H9 (cell line): Measurements from ENCODE around the gene OR10H2. TPM values are rescaled to one million over a fixed set of nuclear protein-coding genes. Genes with fewer than 3 reads are reported as not detected.

Experiments
- DNase-seq: peaks from one replicate; pipeline ENCODE4 v3.0.0-alpha.2; 2017
- H2AFZ ChIP-seq: one replicate; pipeline ENCODE4 v1.6.1; 2013; ENCODE audit warnings: mild to moderate bottlenecking, low read length, control low read depth, moderate library complexity
- H2AK5ac ChIP-seq: 2 replicates; pipeline ENCODE4 v1.6.1; 2013; ENCODE audit warnings: low read length, control low read depth, mixed read lengths; ENCODE audit not compliant: insufficient read length
- H2BK120ac ChIP-seq: one replicate; pipeline ENCODE4 v1.6.1; 2013; ENCODE audit warnings: low read depth, mild to moderate bottlenecking, low read length, control low read depth, inconsistent platforms; ENCODE audit not compliant: poor library complexity, severe bottlenecking
- H2BK12ac ChIP-seq: 2 replicates; pipeline ENCODE4 v1.6.1; 2013; ENCODE audit warnings: low read length, control low read depth, mixed read lengths, low read depth; ENCODE audit not compliant: insufficient read length
- H2BK15ac ChIP-seq: 2 replicates; pipeline ENCODE4 v1.6.1; 2013; ENCODE audit warnings: low read depth, low read length, control low read depth
- H2BK20ac ChIP-seq: one replicate; pipeline ENCODE4 v1.6.1; 2013; ENCODE audit warnings: low read depth, mild to moderate bottlenecking, low read length, control low read depth, inconsistent platforms; ENCODE audit not compliant: poor library complexity, severe bottlenecking
- H2BK5ac ChIP-seq: 2 replicates; pipeline ENCODE4 v1.6.1; 2013; ENCODE audit warnings: low read length, control low read depth, mixed read lengths; ENCODE audit not compliant: insufficient read length
- H3K14ac ChIP-seq: 2 replicates; pipeline ENCODE4 v1.6.1; 2013; ENCODE audit warnings: low read length, control low read depth; ENCODE audit not compliant: insufficient read depth
- H3K18ac ChIP-seq: 2 replicates; pipeline ENCODE4 v1.6.1; 2013; ENCODE audit warnings: low read depth, mild to moderate bottlenecking, mixed read lengths, low read length, control low read depth; ENCODE audit not compliant: insufficient read length
- H3K23ac ChIP-seq: 2 replicates; pipeline ENCODE4 v1.6.1; 2013; ENCODE audit warnings: low read length, control low read depth, mixed read lengths, low read depth; ENCODE audit not compliant: insufficient read length
- H3K23me2 ChIP-seq: 2 replicates; pipeline ENCODE4 v1.6.1; 2013; ENCODE audit warnings: low read depth, mild to moderate bottlenecking, mixed read lengths, low read length, control low read depth; ENCODE audit not compliant: insufficient read length, poor library complexity, severe bottlenecking
- H3K27ac ChIP-seq: 2 replicates; pipeline ENCODE4 v1.5.1; 2013; ENCODE audit warnings: low read length, control low read depth, mixed read lengths, low read depth; ENCODE audit not compliant: insufficient read length
- H3K27me3 ChIP-seq: 2 replicates; pipeline ENCODE4 v1.6.1; 2013; ENCODE audit warnings: low read length, control low read depth, inconsistent platforms; ENCODE audit not compliant: insufficient read depth
- H3K4ac ChIP-seq: 2 replicates; pipeline ENCODE4 v1.6.1; 2013; ENCODE audit warnings: low read depth, mild to moderate bottlenecking, control low read depth, inconsistent platforms, low read length, moderate library complexity
- H3K4me1 ChIP-seq: 2 replicates; pipeline ENCODE4 v1.6.1; 2013; ENCODE audit warnings: low read length, control low read depth, inconsistent platforms; ENCODE audit not compliant: insufficient read depth
- H3K4me2 ChIP-seq: 2 replicates; pipeline ENCODE4 v1.6.1; 2013; ENCODE audit warnings: low read length, control low read depth, mixed read lengths; ENCODE audit not compliant: insufficient read length, insufficient read depth
- H3K56ac ChIP-seq: 2 replicates; pipeline ENCODE4 v1.6.1; 2013; ENCODE audit warnings: low read depth, mild to moderate bottlenecking, mixed read lengths, low read length, control low read depth; ENCODE audit not compliant: insufficient read length
- H3K79me1 ChIP-seq: 2 replicates; pipeline ENCODE4 v1.6.1; 2013; ENCODE audit warnings: low read depth, mild to moderate bottlenecking, moderate library complexity, low read length, control low read depth, inconsistent platforms; ENCODE audit not compliant: insufficient read depth, poor library complexity, severe bottlenecking
- H3K79me2 ChIP-seq: 2 replicates; pipeline ENCODE4 v1.6.1; 2013; ENCODE audit warnings: low read length, control low read depth, inconsistent platforms; ENCODE audit not compliant: insufficient read depth
- H3K9ac ChIP-seq: 2 replicates; pipeline ENCODE4 v1.6.1; 2013; ENCODE audit warnings: low read length, control low read depth, mixed read lengths; ENCODE audit not compliant: insufficient read length; ENCODE audit errors: extremely low read depth
- H3K9me3 ChIP-seq: one replicate; pipeline ENCODE4 v1.6.1; 2013; ENCODE audit warnings: low read depth, low read length, inconsistent platforms; ENCODE audit not compliant: control insufficient read depth
- H3T11ph ChIP-seq: one replicate; pipeline ENCODE4 v1.6.1; 2013; ENCODE audit warnings: mild to moderate bottlenecking, low read length, control low read depth, inconsistent platforms
- H4K20me1 ChIP-seq: one replicate; pipeline ENCODE4 v1.6.1; 2013; ENCODE audit not compliant: control insufficient read depth, insufficient read length, insufficient read depth
- H4K5ac ChIP-seq: 2 replicates; pipeline ENCODE4 v1.6.1; 2013; ENCODE audit warnings: low read depth, mild to moderate bottlenecking, mixed read lengths, low read length, control low read depth; ENCODE audit not compliant: insufficient read length
- H4K8ac ChIP-seq: replicated peaks from 2 replicates; pipeline ENCODE4 v1.6.1; 2013; ENCODE audit warnings: low read length, control low read depth, mixed read lengths, low read depth; ENCODE audit not compliant: insufficient read length
- H4K91ac ChIP-seq: 2 replicates; pipeline ENCODE4 v1.6.1; 2013; ENCODE audit warnings: low read depth, mild to moderate bottlenecking, moderate library complexity, mixed read lengths, low read length, control low read depth; ENCODE audit not compliant: insufficient read length
- H3K27ac Mint-ChIP-seq, 3 experiments: 2 replicates in 2 of 3; 3 replicates in 1 of 3; pipeline ENCODE4 v1.8.0; 2020 to 2021; ENCODE audit warnings: mixed read lengths in 3 of 3, mild to moderate bottlenecking in 1 of 3, moderate library complexity in 1 of 3
- H3K27me3 Mint-ChIP-seq: 2 replicates; pipeline ENCODE4 v1.8.0; 2021; ENCODE audit warnings: low read depth, mild to moderate bottlenecking, moderate library complexity, mixed read lengths
- H3K36me3 Mint-ChIP-seq, 3 experiments: 2 replicates in 2 of 3; 3 replicates in 1 of 3; pipeline ENCODE4 v1.8.0; 2020 to 2021; ENCODE audit warnings: low read depth in 3 of 3, mixed read lengths in 3 of 3; ENCODE audit not compliant: insufficient read depth in 1 of 3
- H3K4me1 Mint-ChIP-seq, 2 experiments: 2 replicates each; pipeline ENCODE4 v1.8.0; 2020; ENCODE audit warnings: mixed read lengths in 2 of 2
- H3K4me3 Mint-ChIP-seq, 2 experiments: 2 replicates in 1 of 2; 3 replicates in 1 of 2; pipeline ENCODE4 v1.8.0; 2020 to 2021; ENCODE audit warnings: mild to moderate bottlenecking in 2 of 2, mixed read lengths in 2 of 2, moderate library complexity in 1 of 2
- H3K9me3 Mint-ChIP-seq, 2 experiments: 2 replicates in 1 of 2; 3 replicates in 1 of 2; pipeline ENCODE4 v1.8.0; 2020; ENCODE audit warnings: mild to moderate bottlenecking in 2 of 2, mixed read lengths in 2 of 2, moderate library complexity in 1 of 2
- WGBS: extraction: QIAGEN DNeasy Blood & Tissue Kit; methylation state at CpG from one replicate; pipeline ENCODE4 v1.1.7; 2013; ENCODE audit warnings: missing lambda C conversion rate, low lambda C conversion rate, mixed read lengths; ENCODE audit not compliant: insufficient read length; ENCODE audit errors: extremely low coverage; 5-methylcytosine and 5-hydroxymethylcytosine counted together
- total RNA-seq: library from RNA; stranded (reverse); gene quantifications from 2 replicates; pipeline ENCODE4 v1.2.1, GENCODE V29; 2021
- TF ChIP-seq, protein P1 (sequence below): fragments of 200-600 bp; sonication (generic); conservative IDR thresholded peaks from 3 replicates; pipeline ENCODE4 v1.8.0; 2021; ENCODE audit warnings: antibody characterized with exemption, mild to moderate bottlenecking

The OR10H2 gene
- total RNA-seq, 1 experiment from 2014 or later: not detected

DNA sequence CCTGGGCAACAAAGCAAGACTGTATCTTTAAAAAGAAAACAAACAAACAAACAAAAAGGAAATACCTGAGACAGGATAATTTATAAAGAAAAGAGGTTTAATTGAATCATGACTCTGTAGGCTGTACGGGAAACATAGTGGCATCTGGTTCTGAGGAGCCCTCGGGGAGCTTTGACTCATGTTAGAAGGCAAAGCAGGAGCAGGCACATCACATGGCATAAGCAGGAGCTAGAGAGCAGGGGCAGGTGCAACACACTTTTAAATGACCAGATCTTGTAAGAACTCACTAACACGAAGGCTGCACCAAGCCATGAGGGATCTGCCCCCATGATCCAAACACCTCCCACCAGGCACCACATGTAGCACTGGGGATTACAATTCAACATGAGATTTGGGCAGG, 13.2 kb upstream of the OR10H2 start:
- H3K4me1 Mint-ChIP-seq: no peaks in the 10 kb centered on the region
- Histone ChIP-seq H3K4me2 (no peak overlapping the region), H3T11ph (no peak overlapping the region), H3K9me3 (peaks cover 62% of the 10 kb centered on the region), H3K56ac (no peak overlapping the region), H3K4ac (no peak overlapping the region), H2BK15ac (no peak overlapping the region), H4K5ac (no peak overlapping the region), H3K23ac (no peak overlapping the region), H2BK5ac (no peak overlapping the region), H2BK20ac (no peak overlapping the region), H4K20me1 (no peaks in the 10 kb centered on the region), H3K27me3 (no peaks in the 10 kb centered on the region), H3K14ac (no peak overlapping the region), H2BK12ac (no peak overlapping the region), H2AK5ac (no peak overlapping the region), H3K18ac (no peak overlapping the region), H3K79me1 (no peaks in the 10 kb centered on the region), H3K4me1 (no peaks in the 10 kb centered on the region), H3K9ac (no peak overlapping the region), H3K27ac (no peak overlapping the region), H2BK120ac (no peak overlapping the region), H4K8ac (no peak overlapping the region), H4K91ac (no peak overlapping the region), H2AFZ (no peak overlapping the region), H3K79me2 (no peaks in the 10 kb centered on the region), H3K23me2 (no peaks in the 10 kb centered on the region)
- H3K27ac Mint-ChIP-seq: no peak overlapping the region
- no peak for DNase-seq
- no CpG with 5 or more reads among the region's 3 CpGs for WGBS
- peaks cover 7 to 22% (median 9%) of the 10 kb centered on the region in 3 experiments; a peak in 6 of 7 replicates for H3K36me3 Mint-ChIP-seq
- H3K9me3 Mint-ChIP-seq: peaks cover 88 to 89% of the 10 kb centered on the region in 2 experiments
- TF ChIP-seq, protein P1, sequence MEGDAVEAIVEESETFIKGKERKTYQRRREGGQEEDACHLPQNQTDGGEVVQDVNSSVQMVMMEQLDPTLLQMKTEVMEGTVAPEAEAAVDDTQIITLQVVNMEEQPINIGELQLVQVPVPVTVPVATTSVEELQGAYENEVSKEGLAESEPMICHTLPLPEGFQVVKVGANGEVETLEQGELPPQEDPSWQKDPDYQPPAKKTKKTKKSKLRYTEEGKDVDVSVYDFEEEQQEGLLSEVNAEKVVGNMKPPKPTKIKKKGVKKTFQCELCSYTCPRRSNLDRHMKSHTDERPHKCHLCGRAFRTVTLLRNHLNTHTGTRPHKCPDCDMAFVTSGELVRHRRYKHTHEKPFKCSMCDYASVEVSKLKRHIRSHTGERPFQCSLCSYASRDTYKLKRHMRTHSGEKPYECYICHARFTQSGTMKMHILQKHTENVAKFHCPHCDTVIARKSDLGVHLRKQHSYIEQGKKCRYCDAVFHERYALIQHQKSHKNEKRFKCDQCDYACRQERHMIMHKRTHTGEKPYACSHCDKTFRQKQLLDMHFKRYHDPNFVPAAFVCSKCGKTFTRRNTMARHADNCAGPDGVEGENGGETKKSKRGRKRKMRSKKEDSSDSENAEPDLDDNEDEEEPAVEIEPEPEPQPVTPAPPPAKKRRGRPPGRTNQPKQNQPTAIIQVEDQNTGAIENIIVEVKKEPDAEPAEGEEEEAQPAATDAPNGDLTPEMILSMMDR: no peak
- peaks cover 3% of the 10 kb centered on the region for H3K27me3 Mint-ChIP-seq
- no peak overlapping the region for H3K4me3 Mint-ChIP-seq
